GM21526 (cell line): Measurements from ENCODE around the gene USP4.
"Not testable (repeated sequence)": the region's sequence is repeated elsewhere in the genome, so short reads cannot be mapped to it uniquely, and the experiment has no call there.

Experiments used
- ATAC-seq: cut with Tn5 transposase; IDR thresholded peaks from one replicate; pipeline ENCODE4 v1.9.1; 2021; ENCODE audit warnings: moderate library complexity; ENCODE audit not compliant: unreplicated experiment, low FRiP score

The USP4 gene

DNA sequence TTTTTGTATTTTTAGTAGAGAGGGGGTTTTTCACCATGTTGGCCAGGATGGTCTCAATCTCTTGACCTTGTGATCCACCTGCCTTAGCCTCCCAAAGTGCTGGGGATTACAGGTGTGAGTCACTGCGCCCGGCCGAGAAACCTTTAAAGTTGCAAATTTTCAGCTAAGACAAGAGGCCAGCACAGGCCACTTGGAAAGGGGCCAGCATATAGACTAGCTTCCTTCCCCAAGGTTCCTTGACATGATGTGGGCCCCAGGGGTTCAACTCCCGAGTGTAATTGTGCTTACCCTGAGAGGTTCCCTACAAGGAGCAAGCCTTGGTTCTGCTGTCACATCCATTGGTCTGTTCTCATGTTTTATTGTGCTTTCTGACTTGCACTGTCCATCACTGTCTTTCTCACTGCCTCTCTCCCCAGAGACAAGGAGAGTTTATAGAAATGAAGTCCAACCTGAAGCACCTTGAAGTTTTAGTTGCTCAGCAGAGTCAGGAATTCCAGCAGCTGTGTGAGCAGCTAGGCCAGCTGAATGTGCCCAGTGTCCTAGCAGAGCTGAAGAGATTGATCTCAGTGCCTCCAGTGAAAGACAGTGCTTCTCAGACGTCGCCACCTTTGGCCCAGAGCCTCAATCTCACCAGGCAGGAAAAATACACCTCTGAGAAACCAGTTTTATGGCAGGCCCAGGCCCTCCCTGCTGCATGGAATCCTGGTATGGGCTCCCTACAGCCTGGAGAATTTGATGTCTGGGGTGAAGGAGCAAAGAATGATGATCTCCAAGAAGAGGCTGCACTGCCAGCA is 83.9 kb downstream of the USP4 start:
- ATAC-seq = no peak

DNA sequence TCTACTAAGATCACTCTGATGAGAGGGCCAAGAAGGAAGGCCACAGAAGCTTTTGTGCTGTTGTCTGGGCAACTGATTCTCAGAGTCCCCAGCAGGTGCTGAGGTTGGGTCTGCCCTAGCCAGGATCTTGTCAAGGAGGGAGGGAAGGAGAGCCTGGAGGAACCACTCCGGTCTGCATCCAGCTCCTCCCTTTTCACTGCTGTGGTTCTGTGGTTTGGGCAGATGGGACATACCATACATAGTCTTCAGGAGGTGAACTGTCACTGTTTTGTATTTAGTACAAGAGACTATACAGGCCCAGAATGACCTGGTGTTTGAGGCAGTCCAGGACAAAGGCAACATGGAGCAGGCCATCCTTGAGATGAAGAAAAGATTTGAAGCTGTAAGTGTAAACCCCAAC is 84.7 kb downstream of the USP4 start:
- no peak for ATAC-seq

DNA sequence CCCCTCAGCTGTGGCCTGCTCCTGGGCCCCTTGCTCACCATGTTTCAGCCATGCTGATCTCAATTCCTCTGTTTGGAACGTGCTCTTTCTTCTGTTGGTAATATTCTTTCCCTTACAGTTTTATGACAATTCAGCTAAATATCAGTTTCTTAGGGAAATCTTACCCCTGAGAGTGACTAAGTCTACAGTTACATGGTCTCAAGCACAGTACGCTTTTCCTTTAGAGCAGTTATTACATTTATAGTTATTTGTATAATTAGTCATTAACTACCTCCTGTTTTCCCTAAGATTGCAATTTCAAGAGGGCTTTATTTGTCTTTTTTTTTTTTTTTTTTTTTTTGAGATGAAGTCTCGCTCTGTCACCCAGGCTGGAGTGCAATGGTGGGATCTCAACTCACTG is 86.3 kb downstream of the USP4 start:
- ATAC-seq = no peak

DNA sequence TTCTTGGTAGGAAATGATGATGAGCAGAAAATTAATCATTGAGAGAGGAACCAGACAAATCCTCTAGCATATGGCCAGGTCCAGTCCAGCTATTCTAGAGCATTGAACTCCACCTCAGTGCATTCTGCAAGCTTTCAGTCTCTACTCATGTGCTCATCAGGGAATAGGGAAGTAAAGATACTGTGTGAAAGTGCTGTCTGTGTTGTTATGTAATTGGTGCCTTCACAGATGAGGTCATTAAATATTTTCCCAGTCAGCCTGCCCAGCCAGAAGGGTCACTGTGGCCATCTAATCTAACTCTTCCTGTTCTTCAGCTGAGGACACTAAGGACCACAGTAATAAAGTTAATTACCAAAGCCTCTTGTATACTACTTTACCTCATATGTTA is 91.0 kb downstream of the USP4 start:
- no peak for ATAC-seq

DNA sequence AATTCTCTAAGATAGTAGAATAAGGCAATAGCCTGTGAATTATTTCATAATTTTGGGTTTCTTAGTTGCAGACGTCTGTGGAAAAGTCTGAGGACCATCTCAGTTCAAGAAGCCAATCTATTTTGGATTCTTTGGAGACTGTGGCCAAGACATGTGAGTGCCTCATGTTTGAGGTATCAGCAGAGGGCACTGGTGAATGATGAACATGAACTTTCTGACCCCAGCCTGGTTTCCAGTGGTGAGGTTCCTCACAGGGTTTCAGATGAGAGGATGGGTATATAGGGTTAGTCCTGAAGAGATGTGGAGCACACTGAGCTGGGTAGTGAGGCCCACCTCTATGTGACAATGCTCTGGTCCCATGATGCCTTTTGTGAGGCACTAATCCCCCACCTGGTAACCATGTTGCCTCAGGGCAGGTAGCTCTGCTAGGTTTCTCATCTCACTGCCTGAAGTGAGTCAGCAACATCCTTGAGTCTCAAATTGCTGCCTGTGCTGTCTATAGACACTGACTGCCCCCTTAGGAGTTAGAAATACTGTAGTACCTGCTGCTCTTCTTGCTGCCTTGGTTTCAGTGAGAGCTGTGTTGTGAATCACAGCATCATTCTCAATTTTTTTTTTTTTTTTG is 95.2 kb downstream of the USP4 start:
- ATAC-seq = no peak

DNA sequence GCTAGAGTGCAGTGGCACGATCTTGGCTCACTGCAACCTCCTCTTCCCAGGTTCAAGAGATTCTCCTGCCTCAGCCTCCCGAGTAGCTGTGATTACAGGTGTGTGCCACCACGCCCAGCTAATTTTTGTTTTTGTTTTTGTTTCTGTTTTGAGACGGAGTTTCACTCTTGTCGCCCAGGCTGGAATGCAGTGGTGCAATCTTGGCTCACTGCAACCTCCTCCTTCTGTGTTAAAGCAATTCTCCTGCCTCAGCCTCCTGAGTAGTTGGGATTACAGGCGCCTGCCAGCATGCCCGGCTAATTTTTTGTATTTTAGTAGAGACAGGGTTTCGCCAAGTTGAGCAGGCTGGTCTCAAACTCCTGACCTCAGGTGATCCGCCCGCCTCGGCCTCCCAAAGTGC is 99.8 kb downstream of the USP4 start:
- not testable (repeated sequence) for ATAC-seq

DNA sequence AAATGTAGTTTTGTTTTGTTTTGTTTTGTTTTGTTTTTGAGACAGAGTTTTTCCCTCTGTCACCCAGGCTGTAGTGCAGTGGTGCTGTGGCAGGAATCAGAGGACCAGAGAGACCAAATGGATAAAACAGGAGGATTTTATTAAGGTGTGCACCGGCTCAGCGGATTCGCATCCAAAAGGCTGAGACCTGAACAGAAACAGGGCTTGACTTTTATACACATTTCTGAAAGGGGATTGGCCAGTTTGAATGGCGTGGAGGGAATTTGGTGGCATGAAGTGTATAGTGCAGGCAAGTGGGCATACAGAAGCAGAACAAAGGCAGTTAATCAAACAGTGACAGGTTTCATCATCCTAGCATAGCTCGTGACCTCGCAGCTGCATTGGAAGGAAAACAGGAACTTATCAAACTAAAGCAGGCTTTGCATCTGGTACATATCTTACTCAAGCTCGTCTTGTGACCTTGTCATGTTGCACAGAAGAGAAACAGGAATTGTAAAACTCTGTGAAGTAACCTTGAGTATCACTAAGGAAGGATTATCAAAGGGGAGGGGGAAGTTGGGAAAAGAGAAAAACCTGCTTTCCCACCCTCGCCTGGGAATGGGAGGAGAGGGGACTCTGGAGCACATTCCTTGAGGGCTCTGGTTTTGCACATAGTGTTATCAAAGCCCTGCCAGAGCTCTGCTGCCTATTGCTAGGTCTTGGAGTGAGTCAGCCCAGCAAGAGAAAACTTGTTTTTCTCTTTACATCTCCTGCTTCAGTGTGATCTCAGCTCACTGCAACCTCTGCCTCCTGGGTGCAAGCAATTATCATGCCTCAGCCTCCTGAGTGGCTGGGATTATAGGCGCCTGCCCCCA is 101.4 kb downstream of the USP4 start:
- ATAC-seq = no peak

DNA sequence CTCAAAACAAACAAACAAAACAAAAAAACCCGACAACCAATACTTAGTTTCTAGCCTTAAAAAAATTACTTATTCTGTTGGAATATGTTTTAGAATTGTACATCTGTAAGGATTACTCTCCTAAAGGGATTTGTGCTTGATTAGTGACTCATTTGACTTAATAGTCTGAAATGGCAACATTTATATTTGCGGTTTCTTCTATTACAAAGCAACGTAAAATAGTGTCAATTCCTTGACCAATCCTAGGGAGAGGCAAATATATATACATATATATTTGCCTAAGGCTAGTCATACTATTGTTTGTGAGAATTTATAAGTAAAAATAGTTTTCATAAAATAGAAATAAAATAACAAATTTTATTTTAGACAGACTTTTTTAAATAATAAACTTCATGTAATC is 102.5 kb downstream of the USP4 start:
- ATAC-seq = no peak

DNA sequence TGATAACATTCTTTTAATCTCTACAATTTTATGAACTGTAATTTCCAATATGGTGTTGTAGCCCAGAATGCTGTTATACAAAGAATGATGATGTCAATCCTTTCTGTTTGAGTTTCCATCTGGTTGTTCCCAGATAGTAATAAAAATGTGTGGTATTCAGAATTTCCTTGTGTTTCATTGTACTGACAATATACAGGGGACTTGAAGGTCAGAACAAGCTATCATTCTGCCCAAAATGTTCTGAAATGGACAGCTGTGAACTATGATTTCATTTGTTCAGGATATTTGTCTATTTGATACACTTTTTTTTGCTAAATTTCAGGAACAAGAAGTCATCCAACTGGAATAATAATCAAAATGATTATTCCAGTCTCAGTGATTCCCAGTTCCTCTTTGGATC is 103.6 kb downstream of the USP4 start:
- no peak for ATAC-seq

DNA sequence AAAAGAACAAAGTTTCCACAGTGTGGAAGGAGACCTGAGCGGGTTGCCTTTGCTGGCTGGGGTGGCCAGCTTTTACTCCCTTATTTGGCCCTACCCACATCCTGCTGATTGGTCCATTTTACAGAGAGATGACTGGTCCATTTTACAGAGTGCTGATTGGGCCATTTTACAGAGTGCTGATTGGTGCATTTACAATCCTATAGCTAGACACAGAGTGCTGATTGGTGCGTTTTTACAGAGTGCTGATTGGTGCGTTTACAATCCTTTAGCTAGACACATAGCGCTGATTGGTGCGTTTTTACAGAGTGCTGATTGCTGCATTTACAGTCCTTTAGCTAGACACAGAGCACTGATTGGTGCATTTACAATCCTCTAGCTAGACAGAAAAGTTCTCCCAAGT is 111.0 kb downstream of the USP4 start:
- not testable (repeated sequence) for ATAC-seq
